ENCODE results near the gene SLF2.

DNA sequence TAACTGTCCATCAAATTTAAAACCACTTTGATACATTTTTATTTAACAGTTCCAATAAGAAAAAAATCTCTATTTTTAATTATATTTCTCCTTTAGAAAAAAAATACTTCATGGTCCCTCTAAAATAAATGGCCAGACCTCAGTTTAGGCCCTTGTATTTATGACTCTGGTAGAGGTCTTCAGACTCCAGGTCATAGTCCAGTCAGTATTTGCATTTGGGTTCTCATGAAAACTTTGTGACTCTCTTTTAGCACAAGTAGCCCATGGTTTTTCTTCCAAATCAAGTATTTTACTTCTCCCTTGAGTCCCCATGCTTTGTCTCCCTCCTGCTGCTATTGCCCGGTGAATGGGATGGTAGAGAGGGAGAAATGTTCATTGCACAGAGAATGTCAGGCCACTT lies 51.1 kb downstream of the SLF2 start:
- TF ChIP-seq, protein P1, sequence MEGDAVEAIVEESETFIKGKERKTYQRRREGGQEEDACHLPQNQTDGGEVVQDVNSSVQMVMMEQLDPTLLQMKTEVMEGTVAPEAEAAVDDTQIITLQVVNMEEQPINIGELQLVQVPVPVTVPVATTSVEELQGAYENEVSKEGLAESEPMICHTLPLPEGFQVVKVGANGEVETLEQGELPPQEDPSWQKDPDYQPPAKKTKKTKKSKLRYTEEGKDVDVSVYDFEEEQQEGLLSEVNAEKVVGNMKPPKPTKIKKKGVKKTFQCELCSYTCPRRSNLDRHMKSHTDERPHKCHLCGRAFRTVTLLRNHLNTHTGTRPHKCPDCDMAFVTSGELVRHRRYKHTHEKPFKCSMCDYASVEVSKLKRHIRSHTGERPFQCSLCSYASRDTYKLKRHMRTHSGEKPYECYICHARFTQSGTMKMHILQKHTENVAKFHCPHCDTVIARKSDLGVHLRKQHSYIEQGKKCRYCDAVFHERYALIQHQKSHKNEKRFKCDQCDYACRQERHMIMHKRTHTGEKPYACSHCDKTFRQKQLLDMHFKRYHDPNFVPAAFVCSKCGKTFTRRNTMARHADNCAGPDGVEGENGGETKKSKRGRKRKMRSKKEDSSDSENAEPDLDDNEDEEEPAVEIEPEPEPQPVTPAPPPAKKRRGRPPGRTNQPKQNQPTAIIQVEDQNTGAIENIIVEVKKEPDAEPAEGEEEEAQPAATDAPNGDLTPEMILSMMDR (conservative IDR thresholded peaks at IDR 0.05) = no peak
- TF ChIP-seq ZFX (IDR thresholded peaks at IDR 0.05) = no peak

Data from C4-2B (cell line).